Measurements from ENCODE around the gene PDE9A.

DNA sequence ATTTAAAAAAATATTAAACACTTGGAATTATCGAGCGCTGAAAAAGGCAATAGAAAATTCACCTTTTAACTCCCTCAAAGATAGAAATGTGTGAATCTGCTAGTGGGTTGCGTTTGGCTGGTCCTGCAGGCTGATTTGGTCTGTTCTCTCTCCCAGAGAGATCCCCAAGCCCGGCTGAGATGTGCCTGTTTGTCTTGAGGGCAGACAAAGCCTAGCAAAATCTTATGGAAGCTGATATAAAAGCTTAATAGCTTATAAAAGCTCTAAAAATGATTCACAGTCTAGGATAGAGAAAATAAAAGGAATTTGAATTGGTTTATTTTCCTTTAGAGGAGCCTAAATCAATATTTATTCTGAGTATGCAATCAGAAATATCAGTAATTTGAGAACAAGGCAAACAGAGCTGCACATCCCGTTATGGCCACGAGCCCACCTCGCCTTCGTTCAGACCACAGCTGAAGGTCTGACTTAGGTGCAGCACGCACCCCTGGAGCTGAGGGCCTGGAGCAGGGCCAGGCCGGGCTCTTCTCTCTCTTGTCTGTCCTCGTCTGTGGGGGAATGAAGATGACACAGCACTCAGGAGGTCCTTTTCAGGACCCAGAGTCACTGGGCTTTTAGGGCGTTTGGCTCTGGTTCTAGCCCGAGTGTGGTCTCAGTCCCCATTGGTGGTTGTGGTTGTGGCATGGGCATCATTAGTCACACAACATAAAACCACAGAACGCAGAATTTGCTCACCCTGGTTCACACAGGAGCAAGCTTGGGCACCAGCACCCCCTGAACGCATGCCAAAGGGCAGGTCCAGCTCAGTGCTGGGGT is 18.6 kb downstream of the PDE9A start:
- TF ChIP-seq, protein P1, sequence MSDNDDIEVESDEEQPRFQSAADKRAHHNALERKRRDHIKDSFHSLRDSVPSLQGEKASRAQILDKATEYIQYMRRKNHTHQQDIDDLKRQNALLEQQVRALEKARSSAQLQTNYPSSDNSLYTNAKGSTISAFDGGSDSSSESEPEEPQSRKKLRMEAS (IDR thresholded peaks at IDR 0.05; ENCODE audit: insufficient read depth, insufficient read length), result no peak
- TF ChIP-seq, protein P2, sequence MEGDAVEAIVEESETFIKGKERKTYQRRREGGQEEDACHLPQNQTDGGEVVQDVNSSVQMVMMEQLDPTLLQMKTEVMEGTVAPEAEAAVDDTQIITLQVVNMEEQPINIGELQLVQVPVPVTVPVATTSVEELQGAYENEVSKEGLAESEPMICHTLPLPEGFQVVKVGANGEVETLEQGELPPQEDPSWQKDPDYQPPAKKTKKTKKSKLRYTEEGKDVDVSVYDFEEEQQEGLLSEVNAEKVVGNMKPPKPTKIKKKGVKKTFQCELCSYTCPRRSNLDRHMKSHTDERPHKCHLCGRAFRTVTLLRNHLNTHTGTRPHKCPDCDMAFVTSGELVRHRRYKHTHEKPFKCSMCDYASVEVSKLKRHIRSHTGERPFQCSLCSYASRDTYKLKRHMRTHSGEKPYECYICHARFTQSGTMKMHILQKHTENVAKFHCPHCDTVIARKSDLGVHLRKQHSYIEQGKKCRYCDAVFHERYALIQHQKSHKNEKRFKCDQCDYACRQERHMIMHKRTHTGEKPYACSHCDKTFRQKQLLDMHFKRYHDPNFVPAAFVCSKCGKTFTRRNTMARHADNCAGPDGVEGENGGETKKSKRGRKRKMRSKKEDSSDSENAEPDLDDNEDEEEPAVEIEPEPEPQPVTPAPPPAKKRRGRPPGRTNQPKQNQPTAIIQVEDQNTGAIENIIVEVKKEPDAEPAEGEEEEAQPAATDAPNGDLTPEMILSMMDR (IDR thresholded peaks at IDR 0.05; ENCODE audit: extremely low read depth in 1 of 2, insufficient read depth in 1 of 2, low read depth in 1 of 2, low read length in 2 of 2), result no peak
- TF ChIP-seq GATA2 (IDR thresholded peaks at IDR 0.05; ENCODE audit: insufficient read depth, insufficient read length, low read depth, low read length), result no peak
